A204.1 (cell line): Measurements from ENCODE around the gene PPP2R5C.

Source experiments
- FAIRE-seq: peaks from 2 replicates; lab custom pipeline; 2012; peaks lifted over from hg19 to GRCh38; lab: Jason Lieb, UNC

The PPP2R5C gene

DNA sequence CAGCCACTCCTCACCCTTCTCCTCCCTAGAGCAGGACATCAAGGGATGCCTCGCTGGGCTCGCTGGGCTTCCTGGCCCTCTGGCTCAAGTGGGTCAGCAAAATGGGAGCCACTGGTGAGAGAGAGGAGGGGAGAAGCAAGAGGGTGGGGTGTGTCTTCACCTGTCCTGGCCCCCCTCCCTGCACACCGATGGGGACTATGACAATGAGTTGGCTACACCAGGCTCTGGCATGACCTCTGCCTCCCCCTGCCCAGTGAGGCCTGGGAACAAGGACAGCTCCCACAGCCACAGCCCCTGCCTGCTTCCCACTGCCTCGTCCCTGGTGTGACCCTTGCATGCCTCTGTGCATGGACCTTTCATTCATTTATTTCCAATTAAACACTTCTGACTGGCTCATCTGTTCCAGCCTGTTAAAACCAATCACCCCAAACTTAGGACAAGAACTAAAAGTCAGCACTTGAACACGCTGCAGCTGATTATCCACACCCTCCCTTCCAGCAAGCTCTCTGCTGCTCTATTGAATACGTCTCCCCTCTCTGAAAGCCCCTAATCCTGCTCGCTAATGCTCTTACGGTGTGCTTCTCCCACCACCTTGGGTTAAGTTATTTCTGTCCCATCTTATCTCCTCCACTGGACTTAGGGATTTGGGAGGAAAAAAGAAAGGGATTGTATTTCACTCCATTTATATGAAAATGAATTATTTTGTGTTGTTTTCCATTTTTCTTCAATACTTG is 5.8 kb upstream of the PPP2R5C start:
- FAIRE-seq, result no peak

DNA sequence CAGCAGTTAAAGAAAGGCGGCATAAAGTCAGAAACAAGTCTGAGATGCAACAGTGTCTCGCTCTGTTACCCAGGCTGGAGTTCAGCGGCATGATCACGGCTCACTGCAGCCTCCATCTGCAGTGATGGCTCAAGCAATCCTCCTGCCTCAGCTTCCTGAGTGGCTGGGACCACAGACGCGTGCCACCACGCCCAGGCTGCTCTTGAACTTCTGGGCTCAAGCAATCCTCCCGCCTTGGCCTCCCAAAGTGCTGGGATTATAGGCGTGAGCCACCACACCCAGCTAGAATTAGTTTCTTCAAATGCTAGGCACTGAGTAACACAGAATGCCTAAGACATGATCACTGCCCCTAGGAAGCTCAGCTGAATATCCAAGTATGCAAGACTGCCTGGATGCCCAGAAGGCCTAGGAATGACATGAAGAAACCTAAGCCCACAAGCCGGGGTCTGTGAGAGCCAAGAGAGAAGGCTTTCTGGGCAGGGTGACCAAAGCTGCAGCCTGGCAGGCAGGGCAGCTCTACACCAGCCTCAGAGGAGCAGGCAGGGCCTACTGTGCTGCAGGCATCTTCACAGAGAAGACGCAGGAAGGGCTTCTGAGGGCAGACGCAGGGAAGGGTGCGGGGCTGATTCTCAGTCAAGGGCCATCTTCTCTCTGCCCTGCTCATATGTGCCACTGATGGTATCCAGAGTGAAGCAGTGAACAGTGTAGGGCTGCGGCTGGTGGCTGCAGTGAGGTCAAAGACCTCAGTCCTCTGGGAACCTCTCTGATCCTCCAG is 4.3 kb upstream of the PPP2R5C start:
- no peak for FAIRE-seq

DNA sequence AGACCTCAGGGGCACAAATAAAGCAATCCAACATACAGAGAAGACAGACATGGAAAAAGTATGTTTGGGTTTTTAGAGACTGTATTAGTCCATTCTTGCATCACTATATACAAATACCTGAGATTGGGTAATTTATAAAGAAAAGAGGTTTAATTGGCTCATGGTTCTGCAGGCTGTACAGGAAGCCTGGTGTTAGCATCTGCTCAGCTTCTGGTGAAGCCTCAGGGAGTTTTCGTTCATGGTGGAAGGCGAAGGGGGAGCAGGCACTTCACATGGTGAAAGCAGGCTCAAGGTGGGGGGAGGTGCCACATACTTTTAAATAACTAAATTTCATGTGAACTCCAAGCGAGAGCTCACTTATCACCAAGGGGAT is 3.7 kb upstream of the PPP2R5C start:
- FAIRE-seq, result no peak

DNA sequence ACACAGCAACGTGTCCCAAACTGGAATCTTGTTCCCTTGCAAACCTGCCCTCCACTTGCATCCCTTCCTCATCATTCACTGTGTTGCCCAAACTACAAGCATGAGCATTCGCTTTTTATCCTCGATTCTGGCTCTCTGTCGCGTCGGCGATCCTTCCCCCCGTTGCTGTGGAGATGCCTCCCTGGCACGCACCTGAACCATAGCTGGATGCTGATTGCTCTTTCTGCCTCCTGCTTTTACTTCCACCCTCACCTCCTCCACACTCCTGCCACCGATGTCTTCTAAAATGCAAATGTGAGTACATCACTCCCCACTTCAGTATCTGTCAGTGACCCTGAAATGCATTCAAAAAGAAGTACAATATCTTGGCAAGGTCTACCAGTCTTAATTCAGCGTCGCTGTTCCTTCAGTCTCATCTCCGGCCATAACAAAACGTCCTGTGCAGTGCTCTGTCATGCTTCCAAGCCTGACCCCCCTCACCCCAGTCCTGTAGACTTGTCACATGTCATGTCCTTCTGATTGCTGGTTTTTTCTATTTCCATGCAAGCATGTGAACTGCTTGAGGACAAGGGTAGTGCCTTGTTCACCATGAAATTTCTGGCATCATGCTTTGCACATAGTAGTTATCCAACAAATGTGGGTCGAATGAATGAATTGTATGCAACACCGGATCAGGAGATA is 2.5 kb upstream of the PPP2R5C start:
- FAIRE-seq, result no peak

DNA sequence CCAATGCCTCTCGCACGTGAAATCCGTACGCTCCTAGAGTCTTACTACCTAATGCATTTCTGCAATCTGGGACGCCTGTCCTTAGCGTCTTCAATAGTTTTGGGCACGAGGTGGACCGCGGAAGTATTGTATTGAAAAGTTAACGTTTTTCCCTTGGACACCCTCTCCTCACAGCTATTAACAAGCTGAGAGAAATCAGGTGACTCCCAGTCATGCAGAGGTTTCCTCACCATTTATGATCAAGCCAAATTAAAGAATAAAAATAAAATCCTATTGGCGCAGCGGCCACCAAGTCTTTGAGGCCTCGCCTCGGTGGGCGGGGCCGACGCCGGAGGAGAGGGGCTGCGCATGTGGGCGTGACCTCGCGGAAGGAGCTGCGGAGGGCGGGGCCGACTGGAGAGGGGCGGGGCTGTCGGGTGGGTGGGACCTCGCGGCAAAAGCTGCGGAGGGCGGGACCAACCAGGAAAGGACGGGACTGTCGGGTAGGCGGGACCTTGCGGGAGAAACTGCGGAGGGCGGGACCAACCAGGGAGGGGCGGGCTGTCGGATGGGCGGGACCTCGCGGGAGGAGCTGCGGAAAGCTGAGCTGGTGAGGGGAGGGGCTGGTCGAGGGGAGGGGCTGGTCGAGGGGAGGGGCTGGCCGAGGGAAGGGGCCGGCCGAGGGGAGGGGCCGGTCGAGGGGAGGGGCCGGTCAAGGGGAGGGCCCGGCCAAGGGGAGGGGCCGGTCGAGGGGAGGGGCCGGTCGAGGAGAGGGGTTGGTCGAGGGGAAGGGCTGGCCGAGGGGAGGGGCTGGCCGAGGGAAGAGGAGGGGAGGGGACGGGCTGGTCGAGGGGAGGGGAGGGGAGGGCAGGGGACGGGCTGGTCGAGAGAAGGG is 1.1 kb upstream of the PPP2R5C start:
- no peak for FAIRE-seq

DNA sequence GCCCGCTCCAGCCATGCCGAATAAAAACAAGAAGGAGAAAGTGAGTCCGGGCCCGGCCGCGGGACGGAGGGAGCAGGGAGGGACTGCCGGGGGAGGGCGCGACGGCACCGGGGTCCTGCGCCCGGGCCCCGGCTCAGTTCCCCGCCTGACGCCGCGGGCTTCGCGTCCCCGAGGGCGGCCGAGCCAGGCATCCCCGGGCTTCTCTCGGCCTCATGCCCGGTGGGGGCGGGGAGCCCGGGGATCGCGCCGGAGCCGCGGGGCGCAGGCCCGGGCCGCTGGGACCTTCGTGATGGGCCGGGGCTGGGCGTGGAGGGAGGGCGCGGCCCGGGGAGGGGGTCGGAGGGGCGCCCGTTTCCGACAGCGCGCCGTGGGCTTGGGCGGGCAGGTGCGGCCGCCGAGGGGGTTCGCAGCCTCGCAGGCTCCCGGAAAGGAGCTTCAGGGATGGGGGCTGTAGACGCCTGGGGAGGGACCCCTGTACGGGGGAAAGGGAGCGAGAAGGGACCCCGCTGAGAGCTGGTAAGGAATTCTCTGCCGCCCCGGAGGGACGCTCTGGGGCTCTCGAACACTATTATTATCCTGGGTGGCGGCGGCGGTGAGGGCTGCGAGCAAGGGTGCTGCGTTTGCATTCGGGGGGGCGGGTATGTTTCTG is 496 bp downstream of the PPP2R5C start:
- FAIRE-seq, result no peak

DNA sequence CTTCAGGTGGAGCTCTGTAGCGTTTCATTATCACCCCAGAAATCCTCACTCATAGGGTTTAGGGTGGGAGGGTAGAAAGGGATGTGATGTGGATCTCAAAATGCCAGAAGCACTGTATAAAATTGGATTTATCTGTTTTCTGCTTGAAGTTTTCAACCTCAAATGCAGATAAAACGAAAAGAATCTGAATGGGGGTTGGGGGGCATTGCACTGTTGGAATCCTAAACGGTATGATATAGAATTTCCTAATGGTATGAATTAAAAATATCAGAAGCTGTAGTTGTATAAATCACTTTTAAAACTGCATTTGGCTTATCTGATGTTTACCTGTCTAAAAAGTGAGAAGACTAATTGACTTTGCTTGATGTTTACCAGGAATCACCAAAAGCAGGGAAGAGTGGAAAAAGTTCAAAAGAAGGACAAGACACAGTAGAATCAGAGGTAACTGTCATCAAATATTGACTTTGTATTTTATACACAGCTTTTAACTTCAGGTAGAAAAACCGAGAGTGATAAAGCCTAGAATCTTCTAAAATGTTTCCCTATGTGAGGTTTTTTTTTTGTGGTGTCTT is 1.1 kb downstream of the PPP2R5C start:
- FAIRE-seq, result no peak

DNA sequence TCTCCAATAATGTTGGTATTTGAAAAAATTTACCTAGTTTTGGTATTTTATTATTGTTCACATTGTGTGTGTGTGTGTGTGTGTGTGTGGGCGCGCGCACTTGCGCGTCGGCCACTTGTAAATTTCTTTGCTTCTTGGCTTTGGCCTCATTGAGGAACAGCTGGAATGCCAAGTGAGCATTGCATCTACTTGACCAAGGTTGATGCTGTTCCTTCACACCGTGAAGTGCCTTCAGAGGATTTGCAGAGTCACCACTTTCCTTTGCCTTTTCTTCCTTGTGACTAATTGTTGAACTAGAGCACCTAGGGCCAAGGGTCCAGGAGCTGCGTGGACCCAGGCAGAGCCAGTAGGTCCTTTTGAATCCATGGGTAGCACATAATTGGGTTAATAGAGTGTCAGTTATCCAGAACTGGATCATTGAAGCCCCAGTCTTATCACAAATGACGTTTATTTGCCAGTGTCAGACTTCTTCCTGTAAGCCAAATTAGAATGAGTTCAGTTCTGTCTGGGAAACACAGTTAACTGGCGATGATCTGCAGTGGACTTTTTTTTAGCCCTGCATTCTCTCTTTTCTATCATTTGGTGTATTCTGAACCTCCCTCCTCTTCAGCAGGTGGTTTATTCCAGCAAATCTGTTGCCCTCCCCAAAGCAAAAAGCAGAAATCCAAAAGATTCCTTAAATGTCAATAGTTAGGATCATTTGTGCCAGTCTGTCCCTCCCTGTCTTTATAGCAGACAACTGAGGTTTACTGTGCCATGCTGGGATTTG is 2.6 kb downstream of the PPP2R5C start:
- FAIRE-seq, result no peak

DNA sequence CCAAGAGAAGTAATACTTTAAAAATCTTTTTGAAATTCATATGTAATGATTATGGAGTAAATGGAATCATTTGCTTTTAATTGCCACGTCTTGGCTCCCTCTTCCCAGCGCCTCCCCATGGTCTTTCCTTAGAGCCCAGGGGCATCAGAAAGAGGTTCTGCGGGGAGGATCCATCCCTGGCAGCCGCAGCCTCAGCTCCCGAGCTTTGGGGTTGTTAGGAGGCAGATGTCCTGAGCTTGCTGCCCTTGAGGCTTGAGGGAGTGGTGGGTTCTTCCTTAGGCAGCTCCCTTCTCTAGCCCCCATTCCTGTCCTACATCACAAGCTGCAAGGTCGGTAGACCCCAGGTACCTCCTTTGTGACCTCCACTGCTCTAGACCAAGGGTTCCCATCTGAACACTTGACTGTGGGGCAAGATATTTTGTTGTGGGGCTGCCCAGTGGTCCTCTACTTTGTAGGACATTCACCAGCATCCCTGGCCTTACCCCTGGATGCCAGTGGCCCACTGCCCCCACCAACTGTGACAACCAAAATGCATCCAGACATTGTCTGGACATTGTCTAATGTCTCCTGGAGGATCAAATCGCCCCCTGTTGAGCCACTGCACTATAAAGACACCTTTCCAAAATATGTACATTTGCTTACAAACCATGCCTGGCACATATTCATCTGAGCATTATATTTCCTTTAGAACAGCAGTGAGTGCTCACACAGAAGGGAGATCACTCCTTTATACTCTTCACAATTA is 6.3 kb downstream of the PPP2R5C start:
- no peak for FAIRE-seq

DNA sequence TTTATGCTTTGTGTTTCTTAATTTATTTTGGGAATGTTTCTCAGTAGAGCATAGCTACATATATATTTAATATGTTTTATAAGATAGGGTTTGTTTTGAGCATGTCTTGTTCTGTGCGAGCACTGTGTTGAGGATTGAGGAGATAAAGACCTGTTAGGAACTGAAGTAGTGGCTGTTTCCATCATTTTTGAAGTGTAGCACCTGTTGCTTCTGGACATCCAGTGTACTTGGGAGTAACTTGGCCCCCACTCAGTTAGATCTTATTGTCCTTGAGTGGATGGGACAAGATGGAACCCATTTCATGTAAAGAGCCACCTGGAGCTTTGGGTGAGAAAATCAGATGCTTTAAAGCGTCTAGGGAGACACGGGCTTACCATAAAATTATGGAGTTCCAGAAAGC is 8.7 kb downstream of the PPP2R5C start:
- no peak for FAIRE-seq

DNA sequence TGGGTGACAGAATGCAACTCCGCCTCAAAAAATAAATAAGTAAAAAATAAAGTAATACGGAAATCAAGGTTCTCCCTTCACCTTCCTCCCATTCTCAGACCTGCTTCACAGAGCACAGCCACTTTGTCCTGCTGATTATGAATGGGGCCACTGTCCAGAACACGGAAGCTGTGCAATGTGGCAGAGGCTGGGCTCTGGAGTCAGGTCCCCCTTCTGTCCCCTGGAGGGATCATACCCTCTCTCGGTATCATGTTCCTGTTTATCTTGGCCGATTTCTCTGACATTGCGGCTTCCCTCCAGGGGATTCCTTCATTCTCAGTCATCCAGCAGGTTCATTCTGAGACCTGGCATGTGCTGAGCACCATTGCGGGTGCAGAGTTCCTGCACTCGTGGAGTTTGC is 11.3 kb downstream of the PPP2R5C start:
- FAIRE-seq, result no peak

DNA sequence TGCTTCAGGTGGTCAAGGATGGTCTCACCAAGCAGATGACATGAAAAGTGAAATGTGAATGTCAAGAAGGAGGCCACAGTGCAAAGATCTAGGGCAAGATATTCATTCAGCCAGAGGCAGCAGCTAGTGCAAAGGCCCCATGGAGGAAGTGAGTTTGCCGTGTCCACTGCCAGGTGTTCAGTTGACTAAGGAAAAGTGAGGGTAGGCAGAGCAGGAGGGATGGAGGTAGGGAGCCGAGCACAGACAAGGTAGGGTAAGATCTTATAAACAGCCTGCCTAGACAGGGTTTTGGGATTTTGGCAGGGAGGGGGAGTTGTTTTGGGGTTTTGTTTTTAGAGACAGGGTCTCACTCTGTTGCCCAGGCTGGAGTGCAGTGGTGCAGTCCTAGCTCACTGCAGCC is 11.9 kb downstream of the PPP2R5C start:
- FAIRE-seq, result no peak

DNA sequence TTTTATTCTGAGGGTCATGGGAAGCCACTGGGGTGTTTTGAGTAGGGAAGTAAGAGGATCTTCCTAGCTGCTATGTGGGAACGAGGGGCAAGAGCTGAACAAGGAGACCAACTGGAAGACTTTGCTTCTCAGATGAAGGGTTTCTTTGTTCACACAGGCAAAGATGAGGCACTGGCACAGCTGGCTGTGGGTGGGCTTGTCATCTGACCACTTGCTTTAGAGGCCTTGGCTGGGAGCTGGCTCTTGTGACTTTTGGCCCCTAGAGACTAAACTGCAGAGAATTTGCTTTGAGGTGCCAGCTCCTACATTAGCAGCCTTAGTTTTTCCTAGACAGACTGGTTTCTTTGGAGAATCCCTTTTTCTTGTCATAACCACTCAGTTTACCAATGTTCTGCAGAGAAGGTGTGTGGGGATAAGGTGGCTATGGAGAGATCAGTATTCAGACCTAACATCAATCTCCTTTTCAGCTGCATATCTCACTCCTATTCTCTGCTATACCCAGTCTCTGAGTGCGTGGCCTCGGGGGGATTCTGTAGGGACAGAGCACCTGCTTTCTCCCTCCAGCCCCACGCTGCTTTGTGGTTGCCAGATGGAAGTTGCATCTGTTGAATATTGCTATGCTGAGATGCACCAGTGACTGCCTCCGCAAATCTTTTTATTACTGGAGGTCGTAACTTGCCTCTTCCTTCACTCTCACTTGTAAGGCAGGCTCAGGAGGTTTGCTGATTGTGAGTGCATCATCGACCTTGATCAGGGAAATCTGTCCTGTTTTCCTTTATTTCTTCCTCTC is 12.7 kb downstream of the PPP2R5C start:
- no peak for FAIRE-seq

DNA sequence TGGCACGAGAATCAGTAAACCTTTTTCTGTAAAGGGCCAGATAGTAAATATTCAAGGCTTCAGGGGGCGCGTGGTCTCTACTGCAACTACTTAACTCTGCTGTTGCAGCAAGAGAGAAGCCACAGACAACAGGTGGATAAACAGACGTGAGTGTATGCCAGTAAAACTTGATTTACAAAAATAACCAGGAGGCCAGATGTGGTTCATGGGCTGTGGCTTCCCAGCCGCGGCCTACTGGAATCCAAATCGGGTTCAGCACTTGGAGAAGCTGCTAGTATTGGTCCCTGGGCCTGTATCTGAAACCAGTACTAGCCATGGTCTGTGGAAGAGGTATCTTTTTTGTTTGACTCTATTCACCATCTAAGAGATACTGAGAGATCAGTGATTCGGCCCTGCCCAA is 13.3 kb downstream of the PPP2R5C start:
- no peak for FAIRE-seq

DNA sequence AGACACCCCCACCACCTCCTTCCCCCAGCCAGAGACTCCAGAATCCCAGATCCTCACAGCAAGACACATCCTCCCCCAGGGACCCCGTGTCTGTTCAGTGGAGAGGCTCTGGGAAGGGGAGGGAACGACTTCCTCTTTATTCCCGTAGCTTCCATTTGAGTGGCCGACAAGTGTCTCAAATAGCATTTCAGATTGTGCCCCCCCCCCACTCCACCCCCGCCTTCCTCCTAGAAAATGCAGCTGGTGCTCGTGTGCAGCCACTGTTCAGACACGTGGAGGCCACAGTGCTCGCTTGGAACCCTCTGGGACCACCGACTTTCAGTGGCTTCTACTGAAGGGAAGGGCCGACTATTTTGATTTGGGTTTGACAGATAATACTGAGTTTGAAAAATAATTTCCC is 14.3 kb downstream of the PPP2R5C start:
- no peak for FAIRE-seq

DNA sequence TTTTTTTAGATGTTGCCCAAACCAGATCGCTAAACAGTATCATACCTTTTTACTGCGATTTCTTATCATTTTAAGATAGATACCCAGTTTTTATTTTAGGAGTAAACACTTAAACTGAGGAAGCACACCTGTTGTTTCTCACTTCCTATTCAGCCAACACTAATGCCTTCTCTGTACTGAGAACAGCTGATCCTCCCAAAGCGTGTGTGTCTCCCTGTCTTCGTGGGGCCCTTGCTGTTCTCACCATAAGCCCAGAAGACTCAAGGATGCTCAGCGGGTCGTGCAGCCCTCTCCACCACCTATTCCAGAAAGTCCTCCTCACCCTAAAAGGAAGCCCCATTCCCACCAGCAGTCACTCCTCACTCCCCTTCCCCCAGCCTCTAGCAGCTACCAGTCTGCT is 14.8 kb downstream of the PPP2R5C start:
- no peak for FAIRE-seq

DNA sequence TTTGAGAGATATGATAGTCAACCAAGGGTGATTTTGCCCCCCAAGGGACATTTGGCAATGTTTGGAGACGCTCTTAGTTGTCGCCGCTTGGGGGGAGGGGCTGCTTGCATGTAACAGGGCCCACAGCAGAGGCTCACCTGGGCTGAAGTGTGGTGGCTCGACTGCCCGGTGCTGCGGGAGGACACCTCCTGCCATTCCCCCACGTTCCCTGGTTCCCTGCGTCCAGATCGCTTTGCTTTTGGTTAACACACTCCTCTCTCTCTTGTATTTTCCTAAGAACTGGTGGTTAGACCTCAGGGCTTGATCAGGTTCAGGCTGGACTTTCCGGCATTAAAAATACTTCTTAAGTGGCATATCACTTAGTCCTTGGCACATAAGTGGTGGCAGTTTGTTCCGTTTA is 18.9 kb downstream of the PPP2R5C start:
- no peak for FAIRE-seq

DNA sequence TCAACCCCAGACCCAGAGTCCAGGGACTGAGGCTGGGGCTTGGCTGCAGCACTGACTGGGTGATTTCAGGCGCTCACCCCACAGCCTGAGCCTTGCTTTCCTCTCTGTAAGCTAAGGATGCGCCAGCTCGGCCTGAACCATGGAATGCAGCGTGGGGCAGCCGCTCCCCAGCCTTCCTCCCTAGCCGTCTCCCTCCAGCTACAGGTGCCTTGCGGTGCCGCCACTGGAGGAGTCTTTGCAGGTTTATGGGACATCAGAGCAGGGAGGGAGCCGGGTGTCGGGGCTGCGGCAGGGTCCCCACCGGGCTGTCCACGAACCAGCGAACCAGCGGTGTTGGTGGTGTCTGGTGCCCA is 19.4 kb downstream of the PPP2R5C start:
- no peak for FAIRE-seq
